MG63 (cell line): ENCODE data around the gene FAM20A. TPM values are rescaled to one million over a fixed set of nuclear protein-coding genes. Genes with fewer than 3 reads are reported as not detected.
A peak's percentile ranks its signal among the peaks of the same experiment; 100 is the strongest.

Source experiments
- DNase-seq: peaks from one replicate; pipeline ENCODE4 v3.0.0-alpha.2; 2020
- H3K27me3 ChIP-seq: fragments of 250-450 bp; sonication (Bioruptor Pico); 2 replicates; pipeline ENCODE4 v1.5.1; 2020; ENCODE audit warnings: mild to moderate bottlenecking, moderate library complexity
- H3K36me3 ChIP-seq: fragments of 250-450 bp; sonication (Bioruptor Pico); 2 replicates; pipeline ENCODE4 v1.5.1; 2020; ENCODE audit warnings: mild to moderate bottlenecking, moderate library complexity
- H3K4me3 ChIP-seq: fragments of 250-450 bp; sonication (Bioruptor Pico); 2 replicates; pipeline ENCODE4 v1.5.1; 2020; ENCODE audit warnings: mild to moderate bottlenecking, moderate library complexity
- H3K9me3 ChIP-seq: fragments of 250-450 bp; sonication (Bioruptor Pico); 2 replicates; pipeline ENCODE4 v1.5.1; 2020; ENCODE audit warnings: mild to moderate bottlenecking, moderate library complexity
- total RNA-seq: library from RNA; depleted of rRNA; stranded (reverse); fragments of >200 nt; shearing (Covaris generic); gene quantifications from 2 replicates; pipeline ENCODE4 v1.2.3, GENCODE V29; 2014; ENCODE audit warnings: low replicate concordance

The FAM20A gene
- total RNA-seq, 1 experiment from 2014 or later: not detected

DNA sequence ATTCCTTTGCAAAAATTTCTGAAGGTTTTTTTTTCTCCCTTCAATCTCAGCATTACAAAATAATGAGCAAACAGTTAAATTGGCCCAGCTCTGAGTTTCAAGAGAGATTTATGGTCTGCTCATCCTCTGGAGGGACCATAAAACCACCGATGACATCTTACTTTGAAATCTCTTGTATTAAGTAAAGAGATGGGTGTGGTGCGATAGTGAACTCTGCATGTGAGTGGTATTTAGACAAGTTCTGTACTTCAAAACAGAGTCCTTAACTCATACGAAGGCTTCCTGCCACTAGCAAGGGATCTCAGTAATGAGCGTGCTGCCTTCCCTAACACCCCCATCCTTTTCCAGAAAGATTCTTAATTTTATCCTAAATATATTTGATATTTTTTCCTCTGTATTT is 2.1 kb downstream of the FAM20A start:
- DNase-seq: no peak
- Histone ChIP-seq H3K9me3 (no peaks in the 10 kb centered on the region; the same call in 1 of the 2 replicates), H3K36me3 (no peaks in the 10 kb centered on the region), H3K4me3 (no peak overlapping the region), H3K27me3 (peaks cover 19% of the 10 kb centered on the region; the same call in 1 of the 2 replicates)

DNA sequence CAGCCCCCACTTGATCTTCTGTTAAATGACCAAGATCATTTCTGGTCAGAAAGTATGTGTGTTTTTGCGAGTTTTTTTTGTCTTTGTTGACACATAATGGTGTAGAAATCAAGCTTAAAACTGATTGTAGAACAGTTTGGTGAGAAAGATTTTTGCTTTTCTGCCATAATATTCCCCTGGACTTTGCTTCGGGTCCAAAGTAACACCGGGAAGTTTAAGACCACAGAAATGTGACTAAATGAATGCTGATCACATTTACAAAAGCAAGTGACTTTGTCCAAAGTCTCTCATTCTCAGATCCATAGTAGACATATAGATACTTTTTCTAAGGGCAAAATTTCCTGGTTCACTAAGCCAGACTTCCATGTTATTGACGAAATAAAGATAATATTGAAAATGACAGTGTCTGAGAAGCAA is 2.6 kb downstream of the FAM20A start:
- Histone ChIP-seq H3K4me3 (no peak overlapping the region), H3K9me3 (no peaks in the 10 kb centered on the region; the same call in 1 of the 2 replicates), H3K36me3 (no peaks in the 10 kb centered on the region), H3K27me3 (peaks cover 19% of the 10 kb centered on the region; the same call in 1 of the 2 replicates)
- DNase-seq: no peak

DNA sequence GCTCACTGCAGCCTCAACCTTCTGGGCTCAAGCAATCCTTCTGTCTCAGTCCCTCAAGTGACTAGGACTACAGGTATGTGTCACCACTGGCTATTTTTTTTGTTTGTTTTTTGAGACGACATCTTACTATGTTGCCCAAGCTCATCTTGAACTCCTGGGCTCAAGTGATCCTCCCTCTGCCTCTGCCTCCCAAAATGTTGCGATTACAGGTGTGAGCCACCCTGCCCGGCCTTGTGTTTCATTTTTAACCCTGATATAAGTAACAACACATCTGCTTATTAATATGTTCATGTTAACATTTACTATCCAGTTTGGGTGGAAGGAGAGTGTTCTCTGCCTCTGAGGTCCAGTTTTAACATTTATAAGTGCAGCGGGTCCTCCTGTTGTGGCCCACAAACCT is 3.1 kb downstream of the FAM20A start:
- no peaks in the 10 kb centered on the region; the same call in 1 of the 2 replicates for H3K9me3 ChIP-seq
- H3K27me3 ChIP-seq: peaks cover 19% of the 10 kb centered on the region; the same call in 1 of the 2 replicates
- H3K36me3 ChIP-seq: no peaks in the 10 kb centered on the region
- H3K4me3 ChIP-seq: no peak overlapping the region
- DNase-seq: no peak

DNA sequence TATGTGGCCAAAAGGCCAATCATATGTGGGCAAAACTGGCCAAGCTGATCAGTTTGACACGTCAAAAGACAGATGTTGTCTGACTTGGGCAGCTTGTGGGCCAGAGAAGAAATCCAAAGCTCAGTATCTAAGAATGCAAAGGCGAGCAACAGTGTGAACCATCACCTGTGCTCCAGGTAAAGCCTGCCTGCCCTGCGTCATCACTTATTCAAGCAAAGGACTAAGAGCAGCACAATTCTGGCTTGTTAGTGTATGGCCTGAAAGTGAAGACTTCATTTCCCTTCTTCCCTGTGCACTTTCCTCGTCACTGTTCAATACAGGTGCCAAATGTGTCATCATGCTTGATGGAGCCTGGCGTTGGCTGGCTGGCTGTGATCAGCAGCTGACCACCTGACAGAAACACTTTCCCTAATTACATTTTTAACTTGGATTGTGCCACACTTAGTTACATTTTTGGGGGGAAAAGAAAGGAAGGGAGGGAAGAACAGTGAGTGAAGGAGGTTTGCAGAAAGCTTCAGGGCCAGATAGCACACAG is 4.7 kb downstream of the FAM20A start:
- Histone ChIP-seq H3K9me3 (no peaks in the 10 kb centered on the region; the same call in 1 of the 2 replicates), H3K27me3 (peaks cover 9% of the 10 kb centered on the region; the same call in 1 of the 2 replicates), H3K4me3 (no peak overlapping the region), H3K36me3 (no peaks in the 10 kb centered on the region)
- DNase-seq: no peak

DNA sequence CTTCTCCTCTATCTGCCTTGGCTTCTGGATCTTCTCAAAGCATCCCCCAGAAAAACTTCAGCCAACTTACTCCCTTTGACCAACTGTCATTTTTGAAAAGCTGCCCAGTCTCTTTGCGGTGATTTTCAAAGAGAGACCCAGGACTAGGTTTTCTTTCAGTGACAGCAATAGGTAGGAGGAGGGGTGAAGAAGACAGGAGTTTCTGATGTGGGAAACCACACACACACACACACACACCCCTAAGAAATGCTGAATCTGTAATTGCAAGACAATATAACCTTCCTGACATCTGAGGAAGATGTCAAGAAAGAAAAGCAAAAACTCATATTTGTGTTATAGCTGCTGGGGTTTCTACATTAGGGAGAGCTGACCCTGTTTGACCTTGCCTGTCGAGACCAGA is 5.2 kb downstream of the FAM20A start:
- Histone ChIP-seq H3K27me3 (peaks cover 6% of the 10 kb centered on the region; the same call in 1 of the 2 replicates), H3K9me3 (no peaks in the 10 kb centered on the region; the same call in 1 of the 2 replicates), H3K4me3 (no peak overlapping the region), H3K36me3 (no peaks in the 10 kb centered on the region)
- no peak for DNase-seq

DNA sequence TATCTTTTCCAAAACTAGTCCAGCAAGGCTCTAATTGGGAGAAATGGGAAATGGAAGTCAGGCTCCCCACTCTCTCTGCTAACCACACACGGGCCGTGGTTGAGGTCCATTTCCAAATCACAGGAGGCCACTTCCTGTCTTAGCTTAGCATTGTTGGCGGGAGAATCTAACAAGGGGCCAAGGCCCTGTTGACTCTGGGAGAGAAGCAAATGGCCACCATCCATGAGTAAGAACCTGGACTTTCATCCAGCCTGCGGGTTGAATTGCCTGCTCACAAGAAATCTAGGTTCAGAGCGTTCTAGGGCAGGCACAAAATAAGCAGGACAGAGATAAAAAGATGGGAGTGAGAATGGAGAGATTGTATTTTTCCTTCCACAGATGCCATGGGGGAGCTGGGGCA is 5.7 kb downstream of the FAM20A start:
- peaks cover 3% of the 10 kb centered on the region; the same call in 1 of the 2 replicates for H3K27me3 ChIP-seq
- peak; percentile 24 for DNase-seq

DNA sequence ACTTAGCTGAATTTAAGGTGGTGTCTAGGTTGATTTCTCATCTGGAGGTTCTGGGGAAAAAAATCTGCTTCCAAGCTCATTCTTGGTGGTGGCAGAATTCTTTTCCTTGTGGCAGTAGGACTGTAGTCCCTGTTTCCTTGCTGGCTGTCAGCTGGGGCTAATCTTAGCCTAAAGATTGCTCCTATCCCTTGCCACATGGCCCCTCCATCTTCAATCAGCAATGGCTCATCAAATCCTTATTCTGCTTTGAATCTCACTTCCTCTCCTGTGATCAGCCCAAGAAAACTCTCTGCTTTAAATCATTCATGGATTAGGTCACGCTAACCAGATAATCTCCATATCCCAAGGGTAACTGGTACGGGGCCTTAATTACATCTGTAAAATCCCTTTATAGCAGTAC is 6.6 kb downstream of the FAM20A start:
- no peaks in the 10 kb centered on the region; the same call in 1 of the 2 replicates for H3K9me3 ChIP-seq

More for the DNA sequence above, 5.7 kb downstream of the FAM20A start:
- Histone ChIP-seq H3K36me3 (no peaks in the 10 kb centered on the region), H3K9me3 (no peaks in the 10 kb centered on the region; the same call in 1 of the 2 replicates), H3K4me3 (no peak overlapping the region)

DNA sequence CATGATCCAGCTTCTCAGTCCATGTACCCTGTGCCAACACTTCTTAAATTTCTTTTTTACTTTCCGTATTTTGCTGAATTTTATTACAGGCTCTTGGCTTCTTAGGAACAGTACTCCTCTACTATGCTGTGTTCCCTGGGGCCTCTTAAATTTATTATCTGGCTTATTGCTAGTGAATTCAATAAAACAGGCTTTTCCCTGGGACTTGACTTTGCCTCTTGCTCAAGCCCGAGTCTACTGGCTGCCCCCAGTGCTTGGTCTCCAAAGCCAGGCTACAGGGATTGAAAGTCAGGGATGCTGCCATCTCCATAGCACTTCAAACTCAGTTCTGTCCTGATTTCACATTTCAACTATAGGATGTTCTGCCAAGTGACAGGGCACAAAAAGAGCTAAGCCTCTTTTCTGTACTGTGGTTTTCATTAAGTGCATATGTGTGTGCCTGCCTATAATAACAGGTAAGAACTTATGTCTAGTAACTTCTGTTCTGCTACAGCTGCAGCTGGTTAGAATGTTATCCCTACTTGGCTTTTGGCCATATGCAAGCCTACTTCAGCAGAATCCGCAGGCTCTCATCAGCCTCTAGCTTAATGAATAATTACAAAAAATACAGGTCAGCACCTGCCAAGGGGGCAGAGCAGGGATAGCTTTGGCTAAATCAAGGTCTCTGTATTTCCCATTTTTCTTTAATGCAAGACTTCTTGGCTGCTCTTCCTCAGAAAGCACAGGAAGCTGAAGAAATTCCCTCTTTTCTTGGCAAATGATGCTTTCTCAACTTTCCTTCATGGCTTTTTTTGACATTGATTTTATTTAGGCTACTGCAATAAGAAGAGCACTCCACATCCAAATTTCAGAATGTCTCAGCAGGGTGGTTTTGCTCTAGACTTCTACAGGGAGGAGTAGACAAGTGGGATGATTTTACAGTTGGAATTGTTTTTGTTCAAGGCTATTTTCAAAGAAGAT is 8.2 kb downstream of the FAM20A start:
- H3K27me3 ChIP-seq: no peaks in the 10 kb centered on the region
- no peaks in the 10 kb centered on the region for H3K36me3 ChIP-seq
- no peak for DNase-seq
- H3K9me3 ChIP-seq: no peaks in the 10 kb centered on the region; the same call in 1 of the 2 replicates
- no peak overlapping the region for H3K4me3 ChIP-seq

More for the DNA sequence above, 6.6 kb downstream of the FAM20A start:
- Histone ChIP-seq H3K27me3 (no peaks in the 10 kb centered on the region), H3K36me3 (no peaks in the 10 kb centered on the region), H3K4me3 (no peak overlapping the region)
- DNase-seq: no peak

DNA sequence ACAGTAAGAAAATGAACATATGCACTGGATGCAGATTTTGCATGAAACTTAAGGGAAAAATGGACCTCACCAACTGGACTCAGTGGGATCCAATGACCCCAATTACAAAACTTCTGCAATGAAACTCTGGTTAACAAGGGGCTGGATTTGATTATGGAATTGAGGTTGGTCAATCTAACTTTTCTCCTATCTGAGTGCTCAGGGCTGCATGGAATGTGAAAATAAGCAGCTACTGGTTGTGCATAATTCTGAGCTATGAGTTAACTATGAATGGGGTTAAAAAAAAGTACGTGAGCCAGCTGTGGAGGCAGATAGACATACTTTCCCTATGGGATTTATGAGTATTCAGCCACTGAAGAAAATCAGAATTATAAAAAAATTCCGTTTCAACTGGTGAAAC is 9.2 kb downstream of the FAM20A start:
- Histone ChIP-seq H3K9me3 (peaks cover 3% of the 10 kb centered on the region), H3K36me3 (no peaks in the 10 kb centered on the region), H3K27me3 (no peaks in the 10 kb centered on the region), H3K4me3 (no peak overlapping the region)
- DNase-seq: no peak

DNA sequence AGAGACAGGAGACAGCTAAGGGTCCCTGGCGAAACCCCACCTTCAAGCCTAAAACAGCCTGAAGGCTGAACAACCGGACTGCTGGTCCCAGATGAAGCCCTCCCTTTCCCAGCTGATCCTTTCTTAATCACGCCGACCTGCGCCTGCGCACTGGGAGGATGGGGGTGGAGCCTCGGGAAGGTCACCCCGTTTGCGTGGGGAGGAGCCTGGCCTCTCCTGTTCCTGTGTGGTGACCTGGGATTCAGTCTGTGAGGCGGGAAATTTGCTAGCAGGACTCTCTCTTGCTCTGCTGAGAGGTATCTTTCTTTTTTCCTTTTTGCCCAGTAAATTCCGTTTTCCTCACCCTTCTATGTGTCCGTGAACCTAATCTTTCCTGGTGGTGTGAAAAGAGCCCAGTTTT is 9.6 kb downstream of the FAM20A start:
- Histone ChIP-seq H3K36me3 (no peaks in the 10 kb centered on the region), H3K4me3 (no peak overlapping the region), H3K9me3 (peaks cover 3% of the 10 kb centered on the region), H3K27me3 (no peaks in the 10 kb centered on the region)
- DNase-seq: no peak

DNA sequence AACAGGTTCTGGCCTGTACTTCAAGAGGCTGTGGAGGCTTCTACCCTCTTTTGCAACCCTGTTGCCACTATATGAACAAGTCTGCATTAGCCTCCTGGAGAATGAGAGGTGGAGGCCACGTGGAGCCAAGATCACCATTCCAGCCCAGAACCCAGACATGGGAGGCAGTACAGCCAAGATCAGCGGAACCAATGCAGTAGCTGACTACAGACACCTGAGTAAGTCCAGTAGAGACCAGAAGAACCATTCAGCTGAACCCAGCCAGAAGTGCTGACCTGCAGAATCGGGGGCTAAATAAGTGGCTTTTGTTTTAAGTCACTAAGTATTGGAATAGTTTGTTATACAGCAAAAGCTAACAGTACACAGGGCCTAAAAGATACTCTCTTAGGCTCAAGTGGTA is 12.1 kb downstream of the FAM20A start:
- peaks cover 3% of the 10 kb centered on the region; the same call in 1 of the 2 replicates for H3K9me3 ChIP-seq
- DNase-seq: no peak

DNA sequence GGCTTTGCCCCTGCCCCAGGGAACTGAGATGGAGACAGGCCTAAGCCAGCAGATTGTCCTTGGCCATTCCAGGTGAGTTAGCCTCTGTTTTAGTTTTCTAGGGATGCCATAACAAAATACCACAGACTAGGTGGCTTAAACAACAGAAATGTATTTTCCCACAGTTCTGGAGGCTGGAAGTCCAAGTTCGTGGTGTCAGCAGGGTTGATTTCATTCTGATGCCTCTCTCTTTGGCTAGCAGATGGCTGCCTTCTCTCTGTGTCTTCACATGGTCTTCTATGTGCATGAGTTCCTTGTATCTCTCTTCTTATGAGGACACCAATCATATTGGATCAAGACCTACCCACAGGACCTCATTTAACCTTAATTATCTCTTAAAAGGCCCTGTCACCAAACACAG is 12.8 kb downstream of the FAM20A start:
- DNase-seq: no peak
- Histone ChIP-seq H3K27me3 (no peaks in the 10 kb centered on the region; the same call in 1 of the 2 replicates), H3K9me3 (peaks cover 3% of the 10 kb centered on the region; the same call in 1 of the 2 replicates), H3K36me3 (no peaks in the 10 kb centered on the region), H3K4me3 (no peak overlapping the region)

More for the DNA sequence above, 12.1 kb downstream of the FAM20A start:
- no peaks in the 10 kb centered on the region for H3K36me3 ChIP-seq
- no peaks in the 10 kb centered on the region; the same call in 1 of the 2 replicates for H3K27me3 ChIP-seq
- no peak overlapping the region for H3K4me3 ChIP-seq

DNA sequence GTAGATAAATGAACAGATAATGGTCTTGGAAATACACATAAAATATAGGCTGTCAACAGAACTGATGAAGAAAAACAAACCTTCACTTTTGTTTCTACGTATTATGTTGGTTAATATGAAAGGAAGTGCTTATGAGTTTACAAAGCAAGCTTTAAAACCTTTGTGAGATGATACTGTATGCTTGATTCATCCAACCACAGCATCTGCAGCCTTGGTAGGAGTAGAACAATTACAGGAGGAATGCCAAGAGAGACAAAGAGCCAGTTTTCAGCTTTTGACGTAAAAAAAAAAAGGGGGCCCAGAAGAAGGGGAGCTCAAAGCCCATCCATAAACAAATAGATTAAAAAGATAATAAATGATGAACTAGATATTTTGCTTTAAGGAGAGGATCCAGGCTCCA is 13.3 kb downstream of the FAM20A start:
- no peak for DNase-seq
- Histone ChIP-seq H3K27me3 (no peaks in the 10 kb centered on the region; the same call in 1 of the 2 replicates), H3K4me3 (no peak overlapping the region), H3K9me3 (peaks cover 3% of the 10 kb centered on the region; the same call in 1 of the 2 replicates), H3K36me3 (no peaks in the 10 kb centered on the region)

DNA sequence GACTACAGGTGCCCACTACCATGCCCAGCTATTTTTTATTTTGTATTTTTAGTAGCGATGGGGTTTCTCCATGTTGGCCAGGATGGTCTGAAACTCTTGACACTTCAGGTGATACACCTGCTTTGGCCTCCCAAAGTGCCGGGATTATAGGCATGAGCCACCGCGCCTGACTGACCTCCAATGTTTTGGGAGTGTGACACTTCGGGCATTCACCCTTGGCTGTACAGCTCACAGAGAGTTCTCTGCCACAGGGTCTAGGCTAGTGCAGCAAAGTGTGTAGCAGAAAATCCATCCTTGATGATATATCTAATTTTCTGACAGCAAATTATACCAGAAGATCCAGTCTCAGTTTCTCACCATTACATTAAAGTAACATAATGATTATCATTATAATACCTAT is 14.1 kb downstream of the FAM20A start:
- DNase-seq: no peak
- no peak overlapping the region for H3K4me3 ChIP-seq

DNA sequence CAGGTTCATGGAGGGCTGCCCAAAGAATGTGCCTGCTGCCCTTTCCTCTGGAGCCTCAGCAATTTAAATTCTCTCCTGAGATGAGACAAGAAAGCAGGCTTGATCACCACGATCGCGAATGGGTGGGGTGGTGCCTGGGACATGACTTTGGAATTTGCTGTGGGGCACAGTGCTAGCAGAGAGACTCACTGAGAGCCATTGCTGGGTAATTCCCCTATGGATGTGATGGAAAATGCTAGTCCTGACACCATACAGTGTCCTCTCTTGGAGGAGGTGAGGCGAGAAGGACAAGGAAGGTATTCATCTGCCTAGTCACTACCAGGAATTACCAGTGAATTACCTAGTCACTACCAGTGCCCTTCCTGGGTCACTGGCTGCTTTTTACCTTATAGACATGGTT is 15.5 kb downstream of the FAM20A start:
- H3K36me3 ChIP-seq: no peaks in the 10 kb centered on the region
- H3K4me3 ChIP-seq: no peak overlapping the region
- no peak for DNase-seq
- H3K9me3 ChIP-seq: peaks cover 3% of the 10 kb centered on the region; the same call in 1 of the 2 replicates
- no peaks in the 10 kb centered on the region; the same call in 1 of the 2 replicates for H3K27me3 ChIP-seq

More for the DNA sequence above, 14.1 kb downstream of the FAM20A start:
- Histone ChIP-seq H3K9me3 (peaks cover 3% of the 10 kb centered on the region; the same call in 1 of the 2 replicates), H3K27me3 (no peaks in the 10 kb centered on the region; the same call in 1 of the 2 replicates), H3K36me3 (no peaks in the 10 kb centered on the region)

DNA sequence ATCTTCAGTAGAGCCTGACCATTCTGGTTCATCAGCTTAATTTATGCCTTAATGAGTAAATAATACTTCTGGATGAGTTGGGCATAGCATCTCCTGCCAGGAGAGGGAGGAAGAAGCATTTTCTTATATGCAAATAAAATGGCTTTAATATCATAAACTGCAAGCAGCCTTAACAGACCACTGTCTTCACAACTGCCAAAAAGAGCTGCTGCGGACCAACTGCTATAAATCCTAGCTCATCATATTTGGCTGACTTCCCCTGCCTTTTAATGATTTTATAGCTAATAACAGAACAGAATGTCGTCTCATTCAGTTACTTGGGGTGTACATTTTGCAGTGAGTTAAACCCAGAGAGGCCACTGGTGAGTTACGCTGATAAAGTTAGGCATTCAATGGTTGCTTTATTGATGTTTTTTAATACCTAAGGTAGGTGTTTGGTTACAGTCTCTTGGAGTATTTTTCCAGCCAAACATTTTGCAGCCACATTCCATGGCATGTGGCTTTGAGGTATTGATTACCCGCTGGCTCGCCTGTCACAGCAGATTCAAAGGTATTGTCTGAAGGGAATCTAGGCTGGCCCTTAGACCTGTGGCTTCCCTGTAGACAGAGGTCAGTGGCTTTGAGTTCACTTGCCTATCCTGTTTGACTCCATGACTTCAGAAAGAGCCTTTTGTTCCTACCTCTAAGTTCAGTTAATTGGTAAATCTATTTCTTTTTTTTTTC is 16.4 kb downstream of the FAM20A start:
- DNase-seq: no peak
- Histone ChIP-seq H3K4me3 (no peak overlapping the region), H3K9me3 (peaks cover 3% of the 10 kb centered on the region; the same call in 1 of the 2 replicates), H3K27me3 (no peaks in the 10 kb centered on the region; the same call in 1 of the 2 replicates), H3K36me3 (no peaks in the 10 kb centered on the region)
